ENCODE measurements around the gene MARK3. TPM values are rescaled to one million over a fixed set of nuclear protein-coding genes. Genes with fewer than 3 reads are reported as not detected.

The MARK3 gene
- total RNA-seq, 1 donor from 2014 or later, result 84.2 TPM

GRCh38 chr14:103539056-103539825 is 154.0 kb downstream of the MARK3 start:
- Mint-ChIP-seq H3K27me3 (ENCODE audit: unreplicated experiment) (no peaks in the 10 kb centered on the region), H3K36me3 (ENCODE audit: unreplicated experiment) (no peaks in the 10 kb centered on the region)

GRCh38 chr14:103540821-103541708 is 155.8 kb downstream of the MARK3 start:
- Mint-ChIP-seq H3K36me3 (ENCODE audit: unreplicated experiment) (no peaks in the 10 kb centered on the region), H3K27ac (ENCODE audit: unreplicated experiment) (peak overlapping the region; percentile 89), H3K9me3 (ENCODE audit: unreplicated experiment) (no peaks in the 10 kb centered on the region), H3K4me1 (ENCODE audit: unreplicated experiment) (peaks cover 44% of the 10 kb centered on the region), H3K4me3 (ENCODE audit: unreplicated experiment) (peak overlapping the region; percentile 38), H3K27me3 (ENCODE audit: unreplicated experiment) (no peaks in the 10 kb centered on the region)
- no peak for TF ChIP-seq CTCF (IDR thresholded peaks at IDR 0.05)
- no peak for DNase-seq (ENCODE audit: extremely low spot score, unreplicated experiment)

More at GRCh38 chr14:103539056-103539825, 154.0 kb downstream of the MARK3 start:
- Mint-ChIP-seq H3K27ac (ENCODE audit: unreplicated experiment) (peak overlapping the region; percentile 44), H3K9me3 (ENCODE audit: unreplicated experiment) (no peaks in the 10 kb centered on the region), H3K4me1 (ENCODE audit: unreplicated experiment) (peaks cover 43% of the 10 kb centered on the region), H3K4me3 (ENCODE audit: unreplicated experiment) (no peak overlapping the region)
- DNase-seq (ENCODE audit: extremely low spot score, unreplicated experiment), result no peak
- no peak for TF ChIP-seq CTCF (IDR thresholded peaks at IDR 0.05)

GRCh38 chr14:103541709-103542604 is 156.7 kb downstream of the MARK3 start:
- Mint-ChIP-seq H3K4me3 (ENCODE audit: unreplicated experiment) (no peak overlapping the region), H3K27ac (ENCODE audit: unreplicated experiment) (peak overlapping the region; percentile 89), H3K9me3 (ENCODE audit: unreplicated experiment) (no peaks in the 10 kb centered on the region)

GRCh38 chr14:103542605-103543088 is 157.4 kb downstream of the MARK3 start:
- no peak for TF ChIP-seq CTCF (IDR thresholded peaks at IDR 0.05)
- Mint-ChIP-seq H3K4me1 (ENCODE audit: unreplicated experiment) (peaks cover 39% of the 10 kb centered on the region), H3K36me3 (ENCODE audit: unreplicated experiment) (no peaks in the 10 kb centered on the region), H3K27ac (ENCODE audit: unreplicated experiment) (no peak overlapping the region), H3K27me3 (ENCODE audit: unreplicated experiment) (no peaks in the 10 kb centered on the region), H3K9me3 (ENCODE audit: unreplicated experiment) (no peaks in the 10 kb centered on the region), H3K4me3 (ENCODE audit: unreplicated experiment) (no peak overlapping the region)
- no peak for DNase-seq (ENCODE audit: extremely low spot score, unreplicated experiment)

More at GRCh38 chr14:103541709-103542604, 156.7 kb downstream of the MARK3 start:
- no peaks in the 10 kb centered on the region for H3K27me3 Mint-ChIP-seq (ENCODE audit: unreplicated experiment)
- TF ChIP-seq CTCF (IDR thresholded peaks at IDR 0.05), result no peak
- peaks cover 43% of the 10 kb centered on the region for H3K4me1 Mint-ChIP-seq (ENCODE audit: unreplicated experiment)
- no peak for DNase-seq (ENCODE audit: extremely low spot score, unreplicated experiment)
- H3K36me3 Mint-ChIP-seq (ENCODE audit: unreplicated experiment), result no peaks in the 10 kb centered on the region

All from osteocyte (in vitro differentiated cells).